HepG2 (cell line): ENCODE measurements around the gene EGFL8. TPM values are rescaled to one million over a fixed set of nuclear protein-coding genes. Genes with fewer than 3 reads are reported as not detected.

ENCODE experiments used
- AGO2 ChIP-seq: fragments of 200-400 bp; formaldehyde crosslinking; optimal IDR thresholded peaks from 2 replicates; pipeline ENCODE3; 2017; ENCODE audit warnings: mild to moderate bottlenecking, low read depth, low read length, moderate library complexity
- ARNT ChIP-seq: fragments of 450-650 bp; IDR thresholded peaks from 2 replicates; pipeline ENCODE4 v1.6.1; 2017
- ATAD3A ChIP-seq: sonication (generic); formaldehyde crosslinking; IDR thresholded peaks from 2 replicates; pipeline ENCODE4 v1.4.0; 2020; ENCODE audit warnings: missing genetic modification reagents
- CENPT ChIP-seq: sonication (generic); formaldehyde crosslinking; IDR thresholded peaks from 2 replicates; pipeline ENCODE4 v1.8.0; 2022; ENCODE audit warnings: low read depth, mild to moderate bottlenecking, moderate library complexity, missing genetic modification reagents
- RFX5 ChIP-seq: IDR thresholded peaks from 2 replicates; pipeline ENCODE4 v1.6.1; 2011; ENCODE audit warnings: low read depth, low read length, improper control_type of control experiment
- SALL2 ChIP-seq: sonication (generic); formaldehyde crosslinking; IDR thresholded peaks from 2 replicates; pipeline ENCODE4 v1.8.1; 2023; ENCODE audit warnings: mild to moderate bottlenecking, missing genetic modification reagents, inconsistent platforms
- XBP1 ChIP-seq: sonication (generic); formaldehyde crosslinking; IDR thresholded peaks from 2 replicates; pipeline ENCODE4 v1.5.0; 2020; ENCODE audit warnings: missing genetic modification reagents
- ZBTB25 ChIP-seq: IDR thresholded peaks from 2 replicates; pipeline ENCODE4 v1.6.1; 2018; ENCODE audit warnings: missing genetic modification reagents
- ZBTB7B ChIP-seq: sonication (generic); formaldehyde crosslinking; IDR thresholded peaks from 2 replicates; pipeline ENCODE4 v1.4.0; 2020; ENCODE audit warnings: missing genetic modification reagents
- ZFP37 ChIP-seq: sonication (generic); formaldehyde crosslinking; IDR thresholded peaks from 2 replicates; pipeline ENCODE4 v1.4.0; 2020; ENCODE audit warnings: missing genetic modification reagents, borderline replicate concordance
- ZNF230 ChIP-seq: sonication (generic); formaldehyde crosslinking; IDR thresholded peaks from 2 replicates; pipeline ENCODE4 v1.4.0; 2020; ENCODE audit warnings: mild to moderate bottlenecking, missing genetic modification reagents
- ZNF232 ChIP-seq: sonication (generic); formaldehyde crosslinking; IDR thresholded peaks from 2 replicates; pipeline ENCODE4 v1.4.0; 2020; ENCODE audit warnings: missing genetic modification reagents, borderline replicate concordance
- ZNF414 ChIP-seq: sonication (generic); formaldehyde crosslinking; IDR thresholded peaks from 2 replicates; pipeline ENCODE4 v1.5.0; 2020; ENCODE audit warnings: missing genetic modification reagents
- ZNF441 ChIP-seq: sonication (generic); formaldehyde crosslinking; IDR thresholded peaks from 2 replicates; pipeline ENCODE4 v1.7.0; 2021; ENCODE audit warnings: missing genetic modification reagents, borderline replicate concordance
- ZNF609 ChIP-seq: sonication (generic); formaldehyde crosslinking; IDR thresholded peaks from 2 replicates; pipeline ENCODE4 v1.4.0; 2020; ENCODE audit warnings: mild to moderate bottlenecking, missing genetic modification reagents, borderline replicate concordance
- ZNF614 ChIP-seq: IDR thresholded peaks from 2 replicates; pipeline ENCODE4 v1.6.1; 2018; ENCODE audit warnings: missing biosample characterization, missing genetic modification reagents, inconsistent platforms, borderline replicate concordance
- ZNF775 ChIP-seq: sonication (generic); formaldehyde crosslinking; IDR thresholded peaks from 2 replicates; pipeline ENCODE4 v1.4.0; 2020; ENCODE audit warnings: missing genetic modification reagents, mild to moderate bottlenecking, moderate library complexity, borderline replicate concordance
- ZNF777 ChIP-seq: sonication (generic); formaldehyde crosslinking; IDR thresholded peaks from 2 replicates; pipeline ENCODE4 v1.4.0; 2020; ENCODE audit warnings: missing genetic modification reagents
- polyA plus RNA-seq, 8 experiments: library from polyadenylated mRNA; depleted of rRNA in 3 of 8; stranded (reverse) in 7 of 8; unstranded in 1 of 8; fragments of >200 nt; fragmentation: Illumina TruSeq in 4 of 8; extraction: Trizol in 4 of 8; gene quantifications; 2 replicates each; pipeline versions ENCODE4 v1.2.1 to v1.2.3, GENCODE V29; 2011 to 2016; ENCODE audit warnings: low read depth in 4 of 8, missing spikeins in 1 of 8, mixed read lengths in 1 of 8; ENCODE audit not compliant: insufficient read depth in 1 of 8
- total RNA-seq, 5 experiments: library from RNA; depleted of rRNA; stranded (reverse); fragments of >200 nt; fragmentation: Illumina TruSeq; extraction: Trizol; gene quantifications; 2 replicates each; pipeline ENCODE4 v1.2.3, GENCODE V29; 2016; ENCODE audit warnings: low read depth in 1 of 5
- TF ChIP-seq, protein P1 (sequence below): sonication (generic); formaldehyde crosslinking; IDR thresholded peaks from 2 replicates; pipeline ENCODE4 v1.5.0; 2020; ENCODE audit warnings: missing genetic modification reagents, mild to moderate bottlenecking, borderline replicate concordance

Gene EGFL8
- total and polyA plus RNA-seq, 2 of the 13 experiments (the other 11 are each of a cell fraction or from before 2014, with no cell fraction given) = 10.0 to 11.5 TPM

- TF ChIP-seq ARNT (no peak), ZNF775 (CRISPR knock-in tag) (no peak), ZNF232 (no peak), ZBTB7B (CRISPR knock-in tag) (no peak), ZFP37 (no peak), ZNF230 (CRISPR knock-in tag) (0 out of 2 replicates have a peak, but pooled peaks have one; percentile 28), ZNF414 (no peak), ZNF441 (no peak), SALL2 (CRISPR knock-in tag) (no peak), XBP1 (CRISPR knock-in tag) (no peak), ZBTB25 (CRISPR knock-in tag) (no peak), AGO2 (no peak), ATAD3A (no peak), CENPT (CRISPR knock-in tag) (no peak), RFX5 (peak; percentile 87), ZNF609 (no peak), ZNF777 (CRISPR knock-in tag) (no peak), ZNF614 (CRISPR knock-in tag) (no peak)
- TF ChIP-seq, protein P1, sequence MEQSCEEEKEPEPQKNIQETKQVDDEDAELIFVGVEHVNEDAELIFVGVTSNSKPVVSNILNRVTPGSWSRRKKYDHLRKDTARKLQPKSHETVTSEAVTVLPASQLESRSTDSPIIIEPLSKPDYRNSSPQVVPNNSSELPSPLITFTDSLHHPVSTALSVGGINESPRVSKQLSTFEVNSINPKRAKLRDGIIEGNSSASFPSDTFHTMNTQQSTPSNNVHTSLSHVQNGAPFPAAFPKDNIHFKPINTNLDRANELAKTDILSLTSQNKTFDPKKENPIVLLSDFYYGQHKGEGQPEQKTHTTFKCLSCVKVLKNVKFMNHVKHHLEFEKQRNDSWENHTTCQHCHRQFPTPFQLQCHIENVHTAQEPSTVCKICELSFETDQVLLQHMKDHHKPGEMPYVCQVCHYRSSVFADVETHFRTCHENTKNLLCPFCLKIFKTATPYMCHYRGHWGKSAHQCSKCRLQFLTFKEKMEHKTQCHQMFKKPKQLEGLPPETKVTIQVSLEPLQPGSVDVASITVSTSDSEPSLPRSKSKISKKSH (CRISPR knock-in tag) = peak; percentile 55; the same call in 1 of the 2 replicates
Measured at GRCh38 chr6:32128751-32129296, 35.6 kb upstream of the EGFL8 start (continued).
